22Rv1 (cell line): ENCODE measurements around the gene CHST15.

Source experiments
- ZFX ChIP-seq: fragments of 450-650 bp; IDR thresholded peaks from 2 replicates; pipeline ENCODE4 v1.6.1; 2017; ENCODE audit warnings: antibody characterized with exemption, borderline replicate concordance
- TF ChIP-seq, protein P1 (sequence below): fragments of 450-650 bp; IDR thresholded peaks from 2 replicates; pipeline ENCODE4 v1.5.1; 2017; ENCODE audit warnings: mild to moderate bottlenecking

DNA sequence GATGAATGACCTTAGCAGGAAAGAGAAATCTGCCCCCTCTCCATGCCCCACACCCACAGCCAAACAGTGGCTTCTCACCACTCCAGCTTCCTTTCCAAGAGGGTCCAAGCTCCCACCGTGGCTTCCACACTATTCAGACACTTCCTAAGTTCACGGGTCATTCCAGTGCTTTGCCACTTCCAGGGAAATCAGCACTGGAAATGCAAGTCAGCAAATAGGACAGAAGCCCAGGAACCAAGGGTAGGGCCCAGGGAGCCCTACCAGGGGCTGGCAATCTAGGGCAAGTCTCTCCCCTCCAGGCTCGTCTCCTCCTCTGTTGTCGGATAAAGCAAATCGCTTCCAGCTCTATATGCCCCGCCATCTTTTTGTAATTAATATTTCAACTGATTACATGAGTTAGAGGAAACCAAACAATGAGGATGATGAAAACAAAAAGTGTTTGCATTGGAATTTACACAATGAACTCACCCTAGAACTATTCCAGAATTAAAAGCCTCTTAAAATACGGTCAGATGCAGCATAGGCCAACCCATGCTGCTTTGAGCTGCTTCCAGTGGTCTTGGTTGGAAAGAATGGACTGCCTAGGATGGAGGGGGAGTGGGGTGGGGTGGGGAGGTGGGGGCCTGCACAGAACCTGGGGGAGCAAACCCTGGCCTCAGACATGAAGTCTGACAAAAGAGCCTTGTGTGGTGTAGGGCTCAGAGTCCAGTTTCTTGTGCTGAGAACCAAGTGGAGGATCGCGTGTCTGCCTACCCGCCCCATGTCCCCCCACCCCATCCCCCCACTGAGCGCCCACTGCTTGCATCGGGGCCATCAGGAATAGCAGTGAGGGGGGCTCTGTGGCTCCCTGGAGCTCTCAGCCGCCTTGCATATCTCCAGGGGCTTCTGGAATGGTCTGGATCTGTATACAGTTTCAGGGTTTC lies 127.2 kb downstream of the CHST15 start:
- TF ChIP-seq, protein P1, sequence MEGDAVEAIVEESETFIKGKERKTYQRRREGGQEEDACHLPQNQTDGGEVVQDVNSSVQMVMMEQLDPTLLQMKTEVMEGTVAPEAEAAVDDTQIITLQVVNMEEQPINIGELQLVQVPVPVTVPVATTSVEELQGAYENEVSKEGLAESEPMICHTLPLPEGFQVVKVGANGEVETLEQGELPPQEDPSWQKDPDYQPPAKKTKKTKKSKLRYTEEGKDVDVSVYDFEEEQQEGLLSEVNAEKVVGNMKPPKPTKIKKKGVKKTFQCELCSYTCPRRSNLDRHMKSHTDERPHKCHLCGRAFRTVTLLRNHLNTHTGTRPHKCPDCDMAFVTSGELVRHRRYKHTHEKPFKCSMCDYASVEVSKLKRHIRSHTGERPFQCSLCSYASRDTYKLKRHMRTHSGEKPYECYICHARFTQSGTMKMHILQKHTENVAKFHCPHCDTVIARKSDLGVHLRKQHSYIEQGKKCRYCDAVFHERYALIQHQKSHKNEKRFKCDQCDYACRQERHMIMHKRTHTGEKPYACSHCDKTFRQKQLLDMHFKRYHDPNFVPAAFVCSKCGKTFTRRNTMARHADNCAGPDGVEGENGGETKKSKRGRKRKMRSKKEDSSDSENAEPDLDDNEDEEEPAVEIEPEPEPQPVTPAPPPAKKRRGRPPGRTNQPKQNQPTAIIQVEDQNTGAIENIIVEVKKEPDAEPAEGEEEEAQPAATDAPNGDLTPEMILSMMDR: no peak
- TF ChIP-seq ZFX: no peak
